ENCODE results near the gene BCL7C. TPM values are rescaled to one million over a fixed set of nuclear protein-coding genes. Genes with fewer than 3 reads are reported as not detected.

The BCL7C gene
- total and polyA plus RNA-seq, 2 of the 13 experiments (the other 11 are each of a cell fraction or from before 2014, with no cell fraction given) = 17.7 to 33.8 TPM

GRCh38 chr16:30922420-30922959 lies 28.6 kb upstream of the BCL7C start (continued):
- TF ChIP-seq PBX3 (CRISPR knock-in tag; IDR thresholded peaks at IDR 0.05; ENCODE audit: borderline replicate concordance) (no peak), GMEB1 (CRISPR knock-in tag; IDR thresholded peaks at IDR 0.05; ENCODE audit: borderline replicate concordance) (peak; percentile 78; the same call in 1 of the 2 replicates), ZNF232 (CRISPR knock-in tag; IDR thresholded peaks at IDR 0.05; ENCODE audit: borderline replicate concordance) (peak; percentile 73; the same call in 1 of the 2 replicates), ZNF674 (CRISPR knock-in tag; IDR thresholded peaks at IDR 0.05; ENCODE audit: low read depth) (no peak), THAP7 (CRISPR knock-in tag; IDR thresholded peaks at IDR 0.05) (no peak), TMF1 (CRISPR knock-in tag; IDR thresholded peaks at IDR 0.05; ENCODE audit: low read depth) (peak; percentile 87; the same call in 1 of the 2 replicates), JARID2 (CRISPR knock-in tag; IDR thresholded peaks at IDR 0.05; ENCODE audit: insufficient replicate concordance) (no peak), SMAD1 (CRISPR knock-in tag; IDR thresholded peaks at IDR 0.05; ENCODE audit: borderline replicate concordance, low read depth) (no peak; the same call in 1 of the 2 replicates), TOPORS (CRISPR knock-in tag; IDR thresholded peaks at IDR 0.05) (no peak), DZIP1 (CRISPR knock-in tag; IDR thresholded peaks at IDR 0.05) (peak; percentile 62; the same call in 1 of the 2 replicates), NFE2L1 (CRISPR knock-in tag; IDR thresholded peaks at IDR 0.05; ENCODE audit: borderline replicate concordance) (no peak), SRY (CRISPR knock-in tag; IDR thresholded peaks at IDR 0.05) (no peak; the same call in 1 of the 2 replicates), ATF7 (IDR thresholded peaks at IDR 0.05) (0 out of 2 replicates have a peak, but pooled peaks have one; percentile 7), ATF7 (CRISPR knock-in tag; IDR thresholded peaks at IDR 0.05) (no peak), CHD4 (IDR thresholded peaks at IDR 0.05; ENCODE audit: borderline replicate concordance, low read length) (no peak; the same call in 1 of the 2 replicates), LCORL (IDR thresholded peaks at IDR 0.05) (no peak), LCORL (CRISPR knock-in tag; IDR thresholded peaks at IDR 0.05) (peak; percentile 47), RCOR2 (CRISPR knock-in tag; IDR thresholded peaks at IDR 0.05) (no peak), ATF3 (CRISPR knock-in tag; IDR thresholded peaks at IDR 0.05) (0 out of 2 replicates have a peak, but pooled peaks have one; percentile 7)

Data from HepG2 (cell line).